NCI-H460 (cell line): ENCODE data around the gene STK17B. TPM values are rescaled to one million over a fixed set of nuclear protein-coding genes. Genes with fewer than 3 reads are reported as not detected.
A peak's percentile ranks its signal among the peaks of the same experiment; 100 is the strongest.

ENCODE experiments used
- DNase-seq: peaks from one replicate; pipeline ENCODE4 v3.0.0-alpha.2; 2016; ENCODE audit warnings: low read depth; ENCODE audit errors: extremely low read depth
- total RNA-seq: library from RNA; depleted of rRNA; stranded (reverse); fragments of >200 nt; shearing (Covaris generic); gene quantifications from 2 replicates; pipeline ENCODE4 v1.2.3, GENCODE V29; 2014

The STK17B gene
- total RNA-seq, 1 experiment from 2014 or later: 23.2 TPM

- no peak for DNase-seq
Measured at GRCh38 chr2:196186266-196186980, 15.0 kb upstream of the STK17B start.

GRCh38 chr2:196184921-196185320 lies 13.5 kb upstream of the STK17B start:
- DNase-seq: no peak

- no peak for DNase-seq
Measured at GRCh38 chr2:196183528-196184231, 12.3 kb upstream of the STK17B start.

GRCh38 chr2:196183172-196183473 lies 11.7 kb upstream of the STK17B start:
- no peak for DNase-seq

- no peak for DNase-seq
Measured at GRCh38 chr2:196182439-196183171, 11.2 kb upstream of the STK17B start.

DNA sequence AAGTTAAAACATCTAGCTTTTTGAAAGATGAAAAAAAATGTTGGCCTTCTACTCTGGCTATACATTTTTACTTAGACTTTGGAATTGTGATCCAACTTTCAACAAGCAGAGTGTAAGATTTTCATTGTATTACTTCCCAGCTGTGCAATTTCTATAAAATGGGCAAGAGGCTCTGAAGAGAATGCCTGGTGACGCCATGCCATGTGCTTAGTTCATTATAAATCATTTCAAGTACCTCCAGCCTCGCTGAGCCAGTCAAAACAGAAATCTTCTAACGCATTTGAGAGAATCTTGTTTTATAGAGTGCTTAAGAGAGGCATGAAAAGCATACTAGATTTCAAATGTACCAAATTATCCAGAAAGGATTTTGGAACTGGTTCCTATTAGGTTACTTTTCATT lies 10.1 kb upstream of the STK17B start:
- no peak for DNase-seq

GRCh38 chr2:196177124-196177523 lies 5.7 kb upstream of the STK17B start:
- no peak for DNase-seq

DNA sequence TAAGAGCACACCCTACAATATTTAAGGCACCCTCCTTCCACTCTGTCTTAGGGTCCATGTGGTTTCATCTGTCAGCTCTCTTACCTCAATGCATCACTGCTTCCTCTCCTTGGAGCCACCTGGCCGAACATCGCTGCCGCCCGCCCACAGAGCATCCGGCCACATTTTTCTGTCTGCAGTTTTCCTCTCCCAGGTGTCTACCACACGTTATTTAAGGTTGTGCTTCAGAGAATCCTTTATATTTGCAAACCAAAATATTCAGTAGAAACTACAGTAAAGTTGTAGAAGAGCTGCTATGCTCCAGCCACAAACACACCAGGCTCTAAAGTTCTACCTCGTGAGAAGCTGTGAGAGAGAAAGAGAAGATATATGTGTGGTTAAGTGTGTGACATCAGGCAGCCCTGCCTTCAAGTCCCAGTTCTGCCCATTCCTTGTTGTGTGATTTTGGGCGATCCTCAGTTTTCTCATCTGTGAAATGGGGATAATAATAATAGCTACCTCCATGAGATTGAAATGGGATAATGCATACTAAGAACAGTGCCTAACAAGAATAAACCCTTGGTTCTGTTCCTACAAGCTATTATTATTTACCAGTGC lies 4.9 kb upstream of the STK17B start:
- no peak for DNase-seq

GRCh38 chr2:196174404-196174803 lies 3.0 kb upstream of the STK17B start:
- no peak for DNase-seq

- DNase-seq: no peak
Measured at GRCh38 chr2:196173505-196173904, 2.1 kb upstream of the STK17B start.

GRCh38 chr2:196172951-196173350 lies 1.6 kb upstream of the STK17B start:
- DNase-seq: no peak

DNA sequence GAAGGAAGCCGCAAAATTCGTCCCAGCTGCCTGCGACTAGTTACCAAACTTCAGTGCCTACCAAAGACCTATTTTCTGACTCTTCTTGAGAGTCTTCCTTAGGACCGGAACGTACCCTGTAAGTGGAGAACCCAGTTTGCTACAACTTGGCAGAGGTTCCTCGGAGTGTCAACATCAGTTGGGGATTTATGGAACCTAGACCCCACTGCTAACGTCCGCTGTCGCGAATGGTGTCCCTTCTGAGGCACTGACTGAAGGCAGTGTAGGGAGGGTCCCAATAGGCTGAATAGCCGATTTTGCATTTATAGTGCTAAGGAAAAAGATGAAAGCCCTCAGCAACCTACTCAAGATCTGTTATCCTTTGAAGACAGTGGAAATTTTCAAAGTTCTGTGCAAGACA lies 568 bp upstream of the STK17B start:
- DNase-seq: no peak

DNA sequence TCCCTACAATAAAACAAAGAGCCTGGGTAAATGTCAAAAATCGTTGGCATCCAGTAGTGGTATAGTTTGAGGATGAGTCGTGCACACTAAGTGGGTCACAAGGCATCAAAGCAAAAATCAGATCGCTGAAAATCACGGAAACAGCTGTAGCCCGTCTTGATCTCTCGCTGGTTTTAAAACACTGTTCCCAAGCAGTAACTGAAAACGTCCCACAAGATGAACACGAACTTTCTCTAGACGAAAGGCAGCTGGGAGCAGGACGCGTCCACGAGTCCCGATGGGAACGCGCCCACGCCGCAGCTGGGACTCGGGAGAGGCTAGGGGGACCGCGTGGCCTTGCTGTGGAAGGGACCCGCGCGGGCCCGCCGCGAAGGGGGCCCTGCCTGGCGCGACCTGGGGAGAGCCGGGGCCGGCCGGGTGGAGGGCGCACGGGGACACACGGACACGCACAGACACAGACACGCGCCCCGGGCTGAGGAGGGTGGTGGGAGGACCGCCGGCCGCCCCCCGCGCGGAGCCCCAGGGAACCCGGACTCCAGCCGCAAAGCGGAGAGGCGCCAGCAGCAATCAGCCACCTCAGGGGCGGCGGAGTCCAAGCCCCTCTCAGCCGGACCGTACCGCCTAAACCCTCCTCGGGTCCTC lies 651 bp downstream of the STK17B start:
- peak; percentile 27 for DNase-seq

GRCh38 chr2:196170213-196170605 lies 1.2 kb downstream of the STK17B start:
- peak; percentile 58 for DNase-seq

DNA sequence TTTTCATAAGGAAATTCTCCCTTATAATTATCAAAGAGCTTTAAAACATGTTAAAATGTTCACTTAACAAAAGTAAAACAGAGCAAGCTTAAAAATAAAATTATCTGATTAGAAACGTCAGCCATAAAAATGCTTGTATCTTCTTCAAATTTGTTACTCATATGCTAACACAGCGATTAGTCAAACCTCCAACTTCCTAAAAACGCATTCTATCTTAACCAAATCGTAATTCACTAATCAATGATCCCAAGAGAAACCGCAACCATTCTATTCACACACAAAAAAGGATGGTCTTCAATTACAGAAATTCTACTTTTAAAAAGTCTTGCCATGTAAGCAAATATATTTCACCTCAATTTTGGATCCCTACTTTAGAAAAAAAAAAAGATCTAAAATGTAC lies 1.9 kb downstream of the STK17B start:
- no peak for DNase-seq

- DNase-seq: peak; percentile 23
Measured at GRCh38 chr2:196168181-196168580, 3.2 kb downstream of the STK17B start.

GRCh38 chr2:196167666-196168065 lies 3.7 kb downstream of the STK17B start:
- no peak for DNase-seq

GRCh38 chr2:196166876-196167275 lies 4.5 kb downstream of the STK17B start:
- no peak for DNase-seq

DNA sequence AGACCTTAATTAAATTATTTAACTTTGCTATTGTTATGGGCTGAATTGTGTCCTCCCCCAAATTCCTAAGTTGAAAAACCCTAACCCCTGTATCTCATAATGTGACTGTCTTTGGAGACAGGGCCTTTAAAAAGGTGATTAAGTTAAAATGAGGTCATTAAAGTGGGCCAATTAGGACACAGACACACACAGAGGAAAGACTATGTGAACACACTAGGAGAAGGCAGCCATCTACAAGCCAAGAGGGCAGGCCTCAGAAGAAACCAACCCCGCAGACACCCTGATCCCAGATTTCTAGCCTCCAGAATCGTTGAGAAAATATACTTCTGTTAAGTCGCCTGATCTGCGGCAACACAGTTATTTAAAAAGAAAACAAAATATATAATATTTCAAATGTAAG lies 6.4 kb downstream of the STK17B start:
- no peak for DNase-seq

- DNase-seq: no peak
Measured at GRCh38 chr2:196163285-196163684, 8.1 kb downstream of the STK17B start.

DNA sequence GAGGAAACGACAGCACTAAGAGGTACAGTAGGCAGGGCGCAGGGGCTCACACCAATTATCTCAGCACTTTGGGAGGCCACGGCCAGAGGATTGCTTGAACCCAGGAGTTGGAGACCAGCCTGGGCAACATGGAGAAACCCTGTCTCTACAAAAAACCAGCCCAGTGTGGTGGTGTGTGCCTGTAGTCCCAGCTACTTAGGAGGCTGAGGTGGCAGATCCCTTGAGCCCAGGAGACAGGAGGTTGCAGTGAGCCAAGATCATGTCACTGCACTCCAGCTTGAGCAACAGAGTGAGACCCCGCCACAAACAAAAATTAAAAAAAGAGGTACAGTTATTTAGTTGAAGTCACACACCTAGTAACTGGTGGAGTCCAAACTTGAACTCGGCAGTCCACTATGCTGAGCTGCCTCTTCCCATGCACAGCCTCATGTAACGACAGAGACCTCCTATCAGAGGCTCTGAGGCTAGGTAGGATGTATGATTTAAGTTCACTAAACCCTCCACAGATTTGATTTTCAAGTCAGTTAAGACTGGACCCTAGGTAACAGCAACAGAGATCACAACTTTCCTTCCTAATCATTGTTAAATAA lies 8.7 kb downstream of the STK17B start:
- DNase-seq: no peak
